HG03378 (cell line): ENCODE results near the gene ADAT1.

ENCODE experiments used
- ATAC-seq: cut with Tn5 transposase; IDR thresholded peaks from one replicate; pipeline ENCODE4 v1.9.1; 2021; ENCODE audit warnings: mild to moderate bottlenecking, moderate library complexity; ENCODE audit not compliant: unreplicated experiment

ADAT1 gene

DNA sequence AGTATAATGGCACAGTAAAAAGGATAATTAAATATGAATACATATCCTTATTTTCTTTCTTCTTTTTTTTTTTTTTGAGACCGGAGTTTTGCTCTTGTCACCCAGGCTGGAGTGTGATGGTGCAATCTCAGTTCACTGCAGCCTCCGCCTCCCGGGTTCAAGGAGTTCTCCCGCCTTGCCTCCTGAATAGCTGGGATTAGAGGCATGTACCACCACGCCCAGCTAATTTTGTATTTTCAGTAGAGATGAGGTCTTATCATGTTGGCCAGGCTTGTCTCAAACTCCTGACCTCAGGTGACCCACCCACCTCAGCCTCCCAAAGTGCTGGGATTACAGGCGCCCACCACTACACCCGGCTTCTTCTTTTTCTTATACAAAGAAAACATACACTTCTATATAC lies 44.9 kb downstream of the ADAT1 start:
- ATAC-seq, result no peak

DNA sequence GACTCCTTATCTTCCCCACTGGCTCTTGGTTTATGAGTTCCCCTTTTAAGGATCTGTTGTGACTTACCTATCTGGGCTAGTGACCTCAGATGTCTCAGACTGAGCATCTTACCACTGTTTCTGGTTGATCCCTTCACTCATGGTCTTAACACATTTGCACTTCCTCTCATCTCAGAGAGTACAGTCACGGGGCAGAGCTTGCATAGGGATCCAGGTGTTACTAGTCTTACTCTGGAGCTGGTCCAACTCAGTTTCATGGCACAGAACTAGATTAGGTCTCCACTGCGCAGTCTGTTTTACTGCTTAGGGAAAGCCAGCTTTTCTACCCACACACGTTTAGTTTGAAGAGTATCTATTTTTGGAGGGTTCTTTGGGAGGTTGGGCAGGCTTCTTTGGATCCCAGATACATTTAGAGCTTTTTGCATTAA lies 46.7 kb downstream of the ADAT1 start:
- peak; percentile 69 for ATAC-seq

DNA sequence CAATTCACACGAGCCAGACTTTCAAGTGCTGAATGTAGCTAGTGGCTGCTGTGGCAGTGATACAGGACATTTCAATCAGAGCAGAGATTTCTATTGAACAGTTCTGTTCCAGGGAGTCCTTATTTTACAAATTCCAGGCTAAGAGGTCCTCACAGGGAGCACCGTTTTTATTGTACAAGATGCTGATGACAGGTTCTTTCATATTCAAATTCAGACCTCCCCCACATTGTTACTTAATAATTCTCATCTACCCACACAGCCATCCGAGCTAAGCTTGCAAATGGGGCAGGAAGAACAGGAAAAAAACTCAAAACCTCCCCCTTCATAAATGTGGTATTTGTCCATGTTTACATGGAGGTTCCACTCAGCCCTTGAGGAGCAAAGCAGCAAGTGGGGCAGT lies 47.1 kb downstream of the ADAT1 start:
- ATAC-seq, result no peak

- no peak for ATAC-seq
Observed at GRCh38 chr16:75573955-75574354, 49.1 kb downstream of the ADAT1 start.

DNA sequence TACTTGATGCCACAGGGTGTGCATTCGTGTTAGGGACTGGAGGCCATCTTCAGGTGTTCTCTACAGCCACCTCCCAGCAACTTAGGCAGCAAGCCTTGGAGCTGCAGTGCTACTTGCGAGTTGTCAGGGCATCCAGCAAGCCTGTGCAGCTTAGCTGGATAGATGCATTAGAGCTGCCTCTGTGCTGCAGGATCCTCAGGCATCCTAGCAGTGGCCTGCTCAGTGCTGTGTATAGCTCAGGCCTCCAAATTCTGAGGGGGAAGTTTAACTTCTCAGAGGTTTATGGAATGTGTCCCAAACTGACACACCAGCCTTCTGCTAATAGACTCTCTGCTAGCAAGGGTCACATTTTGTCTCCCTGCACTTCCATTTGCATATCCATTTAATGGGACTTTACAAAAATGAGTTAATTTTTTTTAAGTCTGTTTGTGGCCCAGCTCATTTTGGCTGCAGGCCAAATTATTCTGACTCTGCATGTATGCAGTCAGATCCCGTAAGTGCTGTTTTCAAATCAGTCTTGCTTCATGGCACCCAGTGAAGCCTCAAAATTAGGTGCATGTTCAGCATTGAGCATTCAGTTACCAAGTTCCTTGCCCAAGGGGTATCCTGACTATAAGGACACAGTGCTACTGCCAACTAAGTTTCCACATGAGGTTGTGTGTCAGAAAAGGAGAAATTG lies 50.1 kb downstream of the ADAT1 start:
- ATAC-seq, result no peak

DNA sequence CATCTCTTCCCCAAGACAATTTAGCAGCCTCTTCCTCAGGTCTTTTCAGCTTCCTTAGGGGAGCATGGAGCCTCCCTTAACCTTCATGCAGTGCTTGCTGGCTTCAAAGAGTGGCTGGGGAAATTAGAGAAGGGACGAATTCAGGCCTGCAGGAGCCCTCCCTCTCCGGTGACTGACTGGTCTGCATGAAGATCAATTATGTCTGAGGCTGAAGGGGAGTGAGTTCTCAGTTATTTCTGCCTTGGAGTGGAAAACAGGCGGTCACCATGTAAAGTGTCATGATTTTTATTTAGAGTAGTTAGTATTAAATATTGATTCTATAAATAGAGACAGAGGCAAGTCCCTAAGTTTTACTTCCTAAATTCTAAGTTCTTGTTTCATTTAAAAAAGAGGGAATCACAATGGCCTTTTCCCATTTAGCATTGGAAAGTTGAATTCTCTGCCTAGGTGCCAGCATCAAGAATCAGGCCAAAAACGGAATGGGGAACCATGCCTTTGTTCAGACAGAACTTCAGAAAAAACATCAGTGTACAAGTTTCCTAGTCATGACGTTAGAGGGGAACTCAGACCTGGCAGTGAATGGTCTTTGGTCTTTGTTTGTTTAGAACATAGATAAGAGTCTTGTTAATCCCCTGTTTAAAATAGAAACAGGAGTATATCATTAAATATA lies 52.5 kb downstream of the ADAT1 start:
- peak; percentile 31 for ATAC-seq

GRCh38 chr16:75567911-75568310 lies 55.2 kb downstream of the ADAT1 start:
- ATAC-seq, result no peak

- no peak for ATAC-seq
Observed at GRCh38 chr16:75566758-75567255, 56.3 kb downstream of the ADAT1 start.

DNA sequence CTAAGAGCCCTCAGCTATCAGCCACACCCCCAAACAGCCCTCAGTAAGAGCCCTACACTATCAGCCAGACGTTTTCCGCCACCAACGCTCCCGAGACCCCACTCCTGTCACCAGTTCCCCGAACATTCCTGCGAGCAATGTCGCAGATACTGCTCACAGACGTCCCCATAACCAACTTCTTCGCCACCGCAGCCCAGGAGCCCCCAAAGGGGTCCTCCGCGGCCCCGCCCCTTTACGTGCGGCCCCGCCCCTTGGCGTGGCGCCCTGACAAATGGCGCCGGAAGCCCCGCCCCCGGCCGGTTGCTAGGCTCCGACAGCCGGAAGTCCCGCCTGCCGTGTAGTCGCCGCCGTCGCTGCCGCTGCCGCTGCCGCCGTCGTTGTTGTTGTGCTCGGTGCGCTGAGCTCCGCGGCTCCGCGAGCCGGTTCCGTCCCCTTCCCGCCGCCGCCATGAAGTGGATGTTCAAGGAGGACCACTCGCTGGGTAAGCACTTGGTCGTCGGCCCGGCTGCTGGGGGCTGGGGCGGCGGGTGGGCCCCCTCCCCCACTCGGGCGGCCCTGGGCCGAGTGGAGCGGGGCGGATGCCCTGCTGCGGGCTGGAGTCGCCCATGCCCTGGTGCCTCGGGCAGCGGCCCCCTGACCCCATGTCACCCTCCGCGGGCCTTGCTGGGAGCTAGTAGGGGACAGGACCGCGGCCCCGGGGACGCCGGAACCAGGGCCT lies 56.9 kb downstream of the ADAT1 start, which contains the start of gene GABARAPL2:
GABARAPL2 (plus strand) TSS at position 340 of the 718 bp plus-strand sequence; CDS start at position 448, 108 bp downstream.
- ATAC-seq, result peak; percentile 57

DNA sequence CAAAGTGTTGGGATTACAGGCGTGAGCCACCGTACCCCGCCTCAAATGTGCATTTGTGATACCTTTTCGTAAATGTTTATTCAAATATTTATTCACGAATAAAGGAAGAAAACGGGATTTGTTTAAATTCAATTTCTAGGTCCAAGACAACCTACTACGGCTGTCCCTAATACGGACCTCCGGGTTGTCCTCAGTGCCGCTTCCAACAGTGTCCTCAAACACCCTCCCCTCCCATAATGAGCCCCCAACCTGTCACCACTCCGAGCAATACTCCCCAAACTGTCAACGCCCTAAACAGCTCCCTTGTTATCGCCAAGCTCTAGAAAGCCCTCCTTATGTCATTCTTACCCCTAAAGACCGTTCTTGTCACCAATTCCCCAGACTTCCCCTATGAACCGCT lies 57.4 kb downstream of the ADAT1 start:
- ATAC-seq, result no peak

GRCh38 chr16:75559564-75560372 lies 63.3 kb downstream of the ADAT1 start:
- ATAC-seq, result no peak

GRCh38 chr16:75558846-75559401 lies 64.2 kb downstream of the ADAT1 start:
- no peak for ATAC-seq

DNA sequence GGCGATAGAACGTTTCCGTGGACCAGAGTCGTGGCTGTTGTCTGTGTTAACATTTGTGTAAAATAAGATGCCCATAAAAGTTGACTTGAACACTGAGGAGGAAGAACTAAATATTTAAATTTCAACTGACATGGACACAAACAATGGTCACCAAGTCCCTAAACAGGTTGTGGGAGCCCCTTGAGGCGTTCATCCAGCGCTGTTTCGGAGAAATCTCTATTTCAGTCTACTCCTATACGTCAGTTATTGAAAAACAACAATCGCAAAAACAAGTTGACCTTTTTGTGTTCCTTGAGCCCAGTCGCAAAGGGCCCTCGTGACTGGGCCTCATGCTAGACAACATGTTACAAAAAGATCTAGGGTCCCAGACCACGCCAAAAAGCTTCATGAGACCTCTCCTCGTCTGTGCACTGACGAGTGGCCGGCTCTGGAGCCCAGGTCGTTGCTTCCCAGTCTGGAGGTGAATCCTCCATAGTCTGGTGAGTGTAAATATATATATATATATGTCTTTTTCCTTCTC lies 66.6 kb downstream of the ADAT1 start:
- ATAC-seq, result no peak

DNA sequence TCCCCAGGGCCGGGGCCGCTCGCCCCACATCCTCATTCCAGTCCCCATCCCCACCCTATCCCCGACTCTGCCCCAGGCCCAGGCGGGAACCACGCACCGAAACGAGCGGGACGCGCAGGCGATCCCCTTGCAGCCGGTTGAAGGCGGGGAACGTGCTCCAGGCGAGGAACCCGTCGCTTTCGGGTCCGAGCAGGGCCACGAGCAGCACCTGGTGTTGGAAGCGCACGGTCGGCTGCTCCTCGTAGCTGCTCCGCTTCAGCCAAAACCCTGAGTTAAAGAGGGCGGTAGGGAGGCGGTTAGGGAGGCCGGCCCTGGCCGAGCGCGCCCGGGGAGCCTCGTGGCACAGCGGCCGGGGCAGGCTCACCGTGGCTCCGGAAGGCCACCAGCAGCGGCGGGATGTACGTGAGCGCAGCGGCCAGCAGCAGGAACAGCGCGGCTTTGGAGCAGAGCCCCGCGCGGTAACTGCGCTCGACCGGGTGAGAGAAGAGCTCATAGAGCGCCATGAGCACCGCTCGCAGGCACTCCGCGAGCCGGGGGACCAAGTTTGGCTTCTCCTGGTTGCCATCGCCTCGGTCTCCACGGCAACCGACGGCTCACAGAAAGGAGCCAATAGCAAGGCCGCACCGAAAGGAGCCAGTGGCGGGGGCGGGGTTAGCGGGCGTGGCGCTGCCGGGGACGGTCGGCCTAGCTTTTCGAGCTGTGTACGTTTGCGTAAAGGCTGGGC lies 67.2 kb downstream of the ADAT1 start, which contains the start of gene TMEM231:
TMEM231 (minus strand) TSS at position 546 of the 724 bp plus-strand sequence; CDS start at position 503, 43 bp downstream.
- peak; percentile 94 for ATAC-seq

DNA sequence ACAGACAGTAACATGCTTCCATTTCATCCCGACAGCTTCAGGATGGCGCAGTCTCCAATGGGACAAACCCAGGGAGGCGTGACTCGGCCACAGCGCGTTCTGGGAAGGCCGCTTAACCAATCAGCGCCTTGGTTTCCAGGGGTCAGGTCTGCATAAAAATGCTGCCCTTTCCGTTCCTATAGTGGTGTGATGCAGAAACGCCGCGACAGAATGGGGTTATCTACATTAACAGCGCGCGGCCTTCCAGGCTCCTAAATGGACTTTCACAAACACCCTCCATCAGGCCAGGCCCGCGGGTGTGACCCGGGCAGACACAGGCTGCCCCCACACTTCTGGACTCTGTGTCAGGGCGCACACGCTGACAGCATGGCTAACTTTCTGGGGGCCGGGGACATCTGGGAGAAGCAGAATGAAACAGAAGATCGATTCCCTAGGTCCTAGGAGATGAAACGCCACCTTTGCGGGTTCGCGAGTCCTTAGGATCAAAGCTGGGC lies 67.8 kb downstream of the ADAT1 start:
- ATAC-seq, result peak; percentile 36

DNA sequence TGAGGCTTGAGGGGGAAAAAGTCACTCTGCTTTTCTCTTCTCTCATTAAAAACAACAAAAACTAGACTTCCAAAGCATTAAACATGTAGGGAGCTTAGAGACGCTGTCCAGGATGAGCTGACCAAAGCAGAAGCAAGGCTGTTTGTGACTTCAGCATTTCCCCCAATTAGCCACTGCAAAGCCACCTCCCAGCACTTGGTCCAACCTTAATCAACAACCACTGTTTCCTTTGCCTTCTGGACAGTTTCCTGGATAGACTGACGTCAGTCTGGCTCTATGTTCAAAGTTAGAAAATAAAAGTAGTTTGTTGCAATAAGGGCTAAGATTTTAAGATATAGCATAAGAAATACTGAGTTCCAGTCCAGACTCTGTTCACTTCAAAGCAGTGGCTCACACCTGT lies 70.1 kb downstream of the ADAT1 start:
- ATAC-seq, result no peak

GRCh38 chr16:75550211-75550662 lies 72.8 kb downstream of the ADAT1 start:
- ATAC-seq, result peak; percentile 86
